ENCODE data around the gene P2RX5. TPM values are rescaled to one million over a fixed set of nuclear protein-coding genes. Genes with fewer than 3 reads are reported as not detected.
A peak's percentile ranks its signal among the peaks of the same experiment; 100 is the strongest.

Gene P2RX5
- total and polyA plus RNA-seq, 10 of the 15 experiments (the other 5 are each of a cell fraction or from before 2014, with no cell fraction given) = 6.9 to 28.8 (median 19.5) TPM

GRCh38 chr17:3636154-3636907 lies 59.6 kb downstream of the P2RX5 start, which contains the start of the genes CTNS and SHPK (continued):
- TF ChIP-seq PBX3 (IDR thresholded peaks at IDR 0.05; ENCODE audit: insufficient replicate concordance, low read depth, low read length) = peak; percentile 93
- TF ChIP-seq MTA3 (IDR thresholded peaks at IDR 0.05; ENCODE audit: borderline replicate concordance, low read length) = no peak
- TF ChIP-seq CHD2 (IDR thresholded peaks at IDR 0.05; ENCODE audit: borderline replicate concordance, low read depth, low read length) = peak; percentile 36; the same call in 1 of the 2 replicates
- peak; percentile 30; the same call in 1 of the 2 replicates for TF ChIP-seq BACH1 (IDR thresholded peaks at IDR 0.05; ENCODE audit: borderline replicate concordance)
- TF ChIP-seq ZNF622 (IDR thresholded peaks at IDR 0.05) = no peak
- TF ChIP-seq CHD1 (IDR thresholded peaks at IDR 0.05; ENCODE audit: low read depth, low read length) = no peak
- 0 out of 4 replicates have a peak, but pooled peaks of 1 of the 2 experiments have one; percentile 27 for TF ChIP-seq SRF (IDR thresholded peaks at IDR 0.05; ENCODE audit: low read depth in 2 of 2, low read length in 2 of 2)
- TF ChIP-seq GATAD2B (conservative IDR thresholded peaks at IDR 0.05; ENCODE audit: low read depth) = peak; percentile 67; the same call in 1 of the 2 replicates
- no peak for TF ChIP-seq RUNX3 (IDR thresholded peaks at IDR 0.05; ENCODE audit: low read length)
- peak; percentile 59 for TF ChIP-seq FOS (IDR thresholded peaks at IDR 0.05; ENCODE audit: borderline replicate concordance, extremely low read depth, insufficient read length)
- TF ChIP-seq USF2 (IDR thresholded peaks at IDR 0.05; ENCODE audit: borderline replicate concordance, low read depth, low read length) = peak; percentile 98
- TF ChIP-seq LARP7 (IDR thresholded peaks at IDR 0.05) = peak; percentile 93
